Esophagus squamous epithelium (tissue), 5 donors: Measurements from ENCODE around the gene RAB15. TPM values are rescaled to one million over a fixed set of nuclear protein-coding genes. Genes with fewer than 3 reads are reported as not detected.
A peak's percentile ranks its signal among the peaks of the same experiment; 100 is the strongest.

Experiments
- DNase-seq: peaks from one replicate; lab custom pipeline; 2025; lab: John Stamatoyannopoulos, UW
- H3K27ac ChIP-seq, 4 donors: fragments of 200-600 bp; sonication (generic); one replicate each; pipeline ENCODE4 v1.5.1; 2016 to 2019; ENCODE audit warnings: mild to moderate bottlenecking in 1 of 4
- H3K27me3 ChIP-seq, 4 donors: fragments of 200-600 bp; sonication (generic); 1 replicate in 3 of 4; 2 replicates in 1 of 4; pipeline versions ENCODE4 v1.5.1 to v1.6.0; 2017 to 2021; ENCODE audit warnings: antibody characterized with exemption in 1 of 4
- H3K36me3 ChIP-seq, 3 donors: fragments of 200-600 bp; sonication (generic); one replicate each; pipeline ENCODE4 v1.5.1; 2016 to 2019
- H3K4me1 ChIP-seq, 3 donors: fragments of 200-600 bp; sonication (generic); one replicate each; pipeline ENCODE4 v1.5.1; 2017 to 2019
- H3K4me3 ChIP-seq, 4 donors: fragments of 200-600 bp; sonication (generic); 1 replicate in 3 of 4; 2 replicates in 1 of 4; pipeline ENCODE4 v1.5.1; 2016 to 2019; ENCODE audit warnings: mild to moderate bottlenecking in 2 of 4, moderate library complexity in 1 of 4
- H3K9me3 ChIP-seq, 3 donors: fragments of 200-600 bp; sonication (generic); one replicate each; pipeline ENCODE4 v1.5.1; 2016 to 2019
- CTCF ChIP-seq, 6 experiments: fragments of 450-650 bp in 4 of 6; fragments of 200-600 bp in 2 of 6; sonication (generic) in 2 of 6; IDR thresholded peaks; one replicate each; pipeline ENCODE4 v1.5.1; 2016 to 2019; ENCODE audit warnings: antibody characterized with exemption in 6 of 6, mild to moderate bottlenecking in 4 of 6, moderate library complexity in 4 of 6
- POLR2A ChIP-seq, 4 donors: fragments of 450-650 bp; IDR thresholded peaks; one replicate each; pipeline ENCODE4 v1.6.1; 2017; ENCODE audit warnings: antibody characterized with exemption in 4 of 4, mild to moderate bottlenecking in 4 of 4, moderate library complexity in 3 of 4
- WGBS, 2 donors: methylation state at CpG; one replicate each; pipeline ENCODE4 v1.1.5; 2018; 5-methylcytosine and 5-hydroxymethylcytosine counted together
- intact Hi-C: fragments of 100-400 bp; cut with DNase I; formaldehyde crosslinking; loops from one replicate; pipeline ENCODE4 v1.15.0; 2022
- total RNA-seq, 4 donors: library from RNA; depleted of rRNA; stranded (reverse); fragments of >200 nt; gene quantifications; one replicate each; pipeline ENCODE4 v1.1.0, GENCODE V29; 2016
- donor health status: DM: yes; HTN: yes; CAD: no.

The RAB15 gene
- 1 to 10 TPM; 2.5 to 7.0 (median 5.2) TPM for total RNA-seq

GRCh38 chr14:64971943-64972791, at the start of gene RAB15:
Gene RAB15 (minus strand): TSS chr14:64972336. CDS start chr14:64972076, 260 bp downstream.
- H3K4me3 ChIP-seq, result peak within 1 kb of the TSS; percentile 64 to 85 (median 73)
- peaks cover 6 to 30% (median 11%) of the 10 kb centered on the region in 3 donors for H3K4me1 ChIP-seq
- peak within 1 kb of the TSS in 3 of 4 donors; percentile 22 to 70 (median 52) for H3K27ac ChIP-seq
- WGBS, 2 donors, result 0 to 3% methylated on average over 7 to 11 of the region's 96 CpGs
- no peaks in the 10 kb centered on the region for H3K9me3 ChIP-seq
- intact Hi-C loops, result no loop called here
- H3K27me3 ChIP-seq, result peaks cover 0 to 30% (median 0%) of the 10 kb centered on the region in 4 donors
- no peaks in the 10 kb centered on the region for H3K36me3 ChIP-seq
- DNase-seq, result no peak
- TF ChIP-seq CTCF (IDR thresholded peaks at IDR 0.05) (no peak), POLR2A (IDR thresholded peaks at IDR 0.05) (no peak)

- peaks cover 6 to 37% (median 7%) of the 10 kb centered on the region in 3 donors for H3K4me1 ChIP-seq
- peaks cover 0 to 37% (median 0%) of the 10 kb centered on the region in 3 donors for H3K36me3 ChIP-seq
- no peaks in the 10 kb centered on the region for H3K27me3 ChIP-seq
- H3K4me3 ChIP-seq, result no peak overlapping the region
- intact Hi-C loops, result no loop called here
- DNase-seq, result no peak
- no peaks in the 10 kb centered on the region for H3K9me3 ChIP-seq
- peak overlapping the region; percentile 18 to 76 (median 70) for H3K27ac ChIP-seq
- WGBS, 2 donors, result 50 to 78% methylated on average over 7 to 9 of the region's 9 CpGs
- TF ChIP-seq POLR2A (IDR thresholded peaks at IDR 0.05), result no peak
- TF ChIP-seq CTCF (IDR thresholded peaks at IDR 0.05), result peak in 5 of 6 experiments; percentile 58 to 71 (median 66)
Observed at GRCh38 chr14:65019944-65020566, 47.9 kb upstream of the RAB15 start.

- peaks cover 0 to 73% (median 0%) of the 10 kb centered on the region in 3 donors for H3K36me3 ChIP-seq
- TF ChIP-seq POLR2A (IDR thresholded peaks at IDR 0.05), result no peak
- no peak for TF ChIP-seq CTCF (IDR thresholded peaks at IDR 0.05)
- WGBS, 2 donors, result 79 to 87% methylated on average over 3 to 4 of the region's 4 CpGs
Observed at GRCh38 chr14:65016471-65016870, 44.3 kb upstream of the RAB15 start.

GRCh38 chr14:65015391-65015790, 43.3 kb upstream of the RAB15 start:
- H3K4me1 ChIP-seq, result peaks cover 0 to 17% (median 7%) of the 10 kb centered on the region in 3 donors
- no peak for TF ChIP-seq CTCF (IDR thresholded peaks at IDR 0.05)
- TF ChIP-seq POLR2A (IDR thresholded peaks at IDR 0.05), result no peak
- H3K9me3 ChIP-seq, result no peaks in the 10 kb centered on the region
- no peak overlapping the region for H3K4me3 ChIP-seq
- intact Hi-C loops, result no loop called here
- H3K27me3 ChIP-seq, result no peaks in the 10 kb centered on the region
- H3K27ac ChIP-seq, result no peak overlapping the region
- 82 to 93% methylated on average over 3 of the region's 3 CpGs for WGBS, 2 donors
- DNase-seq, result no peak
- H3K36me3 ChIP-seq, result peaks cover 0 to 84% (median 0%) of the 10 kb centered on the region in 3 donors

More at GRCh38 chr14:65016471-65016870, 44.3 kb upstream of the RAB15 start:
- Histone ChIP-seq H3K27me3 (no peaks in the 10 kb centered on the region), H3K4me3 (no peak overlapping the region), H3K27ac (no peak overlapping the region), H3K4me1 (peaks cover 0 to 22% (median 7%) of the 10 kb centered on the region in 3 donors), H3K9me3 (no peaks in the 10 kb centered on the region)
- intact Hi-C loops, result no loop called here
- no peak for DNase-seq

GRCh38 chr14:65012353-65012752, 40.2 kb upstream of the RAB15 start:
- intact Hi-C loops, result no loop called here
- H3K27ac ChIP-seq, result no peak overlapping the region
- no peak for DNase-seq
- peaks cover 0 to 96% (median 0%) of the 10 kb centered on the region in 3 donors for H3K36me3 ChIP-seq
- no peaks in the 10 kb centered on the region for H3K4me1 ChIP-seq
- no peak overlapping the region for H3K4me3 ChIP-seq
- no peaks in the 10 kb centered on the region for H3K27me3 ChIP-seq
- no peaks in the 10 kb centered on the region for H3K9me3 ChIP-seq
- TF ChIP-seq CTCF (IDR thresholded peaks at IDR 0.05), result no peak
- no peak for TF ChIP-seq POLR2A (IDR thresholded peaks at IDR 0.05)
- 72 to 78% methylated on average over 4 of the region's 4 CpGs for WGBS, 2 donors
